ENCODE data around the gene MRPS5.
A peak's percentile ranks its signal among the peaks of the same experiment; 100 is the strongest.

MRPS5 gene

GRCh38 chr2:95077861-95078603 lies 43.6 kb downstream of the MRPS5 start:
- Histone ChIP-seq H3K27ac (ENCODE audit: low read length) (peak overlapping the region; percentile 26; the same call in 1 of the 2 replicates), H3K36me3 (ENCODE audit: insufficient read depth, low read length) (no peaks in the 10 kb centered on the region; the same call in 1 of the 2 replicates), H3K27me3 (ENCODE audit: insufficient read depth, low read length, poor library complexity) (no peaks in the 10 kb centered on the region), H3K4me3 (ENCODE audit: low read depth in 1 of 2, low read length in 2 of 2) (no peak overlapping the region), H3K79me2 (ENCODE audit: insufficient read depth, low read length) (peaks cover 15% of the 10 kb centered on the region), H2AFZ (ENCODE audit: low read depth, low read length) (no peak overlapping the region), H3K9ac (ENCODE audit: low read depth, low read length) (peak overlapping the region; percentile 8; the same call in 1 of the 2 replicates), H3K9me3 (ENCODE audit: insufficient read depth, low read length, severe bottlenecking) (no peaks in the 10 kb centered on the region), H3K4me1 (ENCODE audit: insufficient read depth, low read length) (peaks cover 52% of the 10 kb centered on the region), H4K20me1 (ENCODE audit: insufficient read depth, low read length) (no peaks in the 10 kb centered on the region), H3K4me2 (ENCODE audit: insufficient read depth, low read length) (no peak overlapping the region)
- ATAC-seq (ENCODE audit: insufficient read depth, low read depth) (no peak), DNase-seq (no peak)
- no peak for TF ChIP-seq EZH2 (IDR thresholded peaks at IDR 0.05; ENCODE audit: borderline replicate concordance, low read depth, low read length, severe bottlenecking)
- TF ChIP-seq CTCF (IDR thresholded peaks at IDR 0.05; ENCODE audit: borderline replicate concordance, extremely low read depth, low read length, poor library complexity, severe bottlenecking) = no peak

GRCh38 chr2:95077530-95077825 lies 44.1 kb downstream of the MRPS5 start:
- Histone ChIP-seq H3K27me3 (ENCODE audit: insufficient read depth, low read length, poor library complexity) (no peaks in the 10 kb centered on the region), H3K9me3 (ENCODE audit: insufficient read depth, low read length, severe bottlenecking) (no peaks in the 10 kb centered on the region), H3K4me3 (ENCODE audit: low read depth in 1 of 2, low read length in 2 of 2) (0 out of 4 replicates have a peak overlapping the region, but pooled peaks of 1 of the 2 experiments have one; percentile 59), H3K36me3 (ENCODE audit: insufficient read depth, low read length) (no peaks in the 10 kb centered on the region; the same call in 1 of the 2 replicates), H3K4me1 (ENCODE audit: insufficient read depth, low read length) (peaks cover 57% of the 10 kb centered on the region), H3K4me2 (ENCODE audit: insufficient read depth, low read length) (peak overlapping the region; percentile 60), H4K20me1 (ENCODE audit: insufficient read depth, low read length) (no peaks in the 10 kb centered on the region), H3K27ac (ENCODE audit: low read length) (peak overlapping the region; percentile 98), H3K9ac (ENCODE audit: low read depth, low read length) (no peak overlapping the region), H2AFZ (ENCODE audit: low read depth, low read length) (peak overlapping the region; percentile 71; the same call in 1 of the 2 replicates), H3K79me2 (ENCODE audit: insufficient read depth, low read length) (peaks cover 15% of the 10 kb centered on the region)
- TF ChIP-seq EZH2 (IDR thresholded peaks at IDR 0.05; ENCODE audit: borderline replicate concordance, low read depth, low read length, severe bottlenecking) (no peak), CTCF (IDR thresholded peaks at IDR 0.05; ENCODE audit: borderline replicate concordance, extremely low read depth, low read length, poor library complexity, severe bottlenecking) (no peak)
- ATAC-seq (ENCODE audit: insufficient read depth, low read depth) = no peak
- DNase-seq = peak; percentile 20

GRCh38 chr2:95076705-95077529 lies 44.7 kb downstream of the MRPS5 start:
- H3K27me3 ChIP-seq (ENCODE audit: insufficient read depth, low read length, poor library complexity) = no peaks in the 10 kb centered on the region
- DNase-seq (peak; percentile 93), ATAC-seq (ENCODE audit: insufficient read depth, low read depth) (peak; percentile 65)
- peak overlapping the region; percentile 88 for H3K9ac ChIP-seq (ENCODE audit: low read depth, low read length)
- H3K4me1 ChIP-seq (ENCODE audit: insufficient read depth, low read length) = peaks cover 63% of the 10 kb centered on the region
- peak overlapping the region; percentile 71 for H2AFZ ChIP-seq (ENCODE audit: low read depth, low read length)
- H3K27ac ChIP-seq (ENCODE audit: low read length) = peak overlapping the region; percentile 98
- no peaks in the 10 kb centered on the region; the same call in 1 of the 2 replicates for H3K36me3 ChIP-seq (ENCODE audit: insufficient read depth, low read length)
- no peaks in the 10 kb centered on the region for H4K20me1 ChIP-seq (ENCODE audit: insufficient read depth, low read length)
- peak overlapping the region; percentile 60 for H3K4me2 ChIP-seq (ENCODE audit: insufficient read depth, low read length)
- H3K9me3 ChIP-seq (ENCODE audit: insufficient read depth, low read length, severe bottlenecking) = no peaks in the 10 kb centered on the region
- peak overlapping the region in 1 of 2 experiments; percentile 59; a peak in 3 of 4 replicates for H3K4me3 ChIP-seq (ENCODE audit: low read depth in 1 of 2, low read length in 2 of 2)
- TF ChIP-seq EZH2 (IDR thresholded peaks at IDR 0.05; ENCODE audit: borderline replicate concordance, low read depth, low read length, severe bottlenecking) (no peak), CTCF (IDR thresholded peaks at IDR 0.05; ENCODE audit: borderline replicate concordance, extremely low read depth, low read length, poor library complexity, severe bottlenecking) (peak; percentile 92)
- H3K79me2 ChIP-seq (ENCODE audit: insufficient read depth, low read length) = peaks cover 15% of the 10 kb centered on the region
